ENCODE measurements around the gene EMC1.
"Not testable (repeated sequence)": the region's sequence is repeated elsewhere in the genome, so short reads cannot be mapped to it uniquely, and the experiment has no call there.

- TF ChIP-seq CTCF (IDR thresholded peaks at IDR 0.05; ENCODE audit: extremely low read depth in 1 of 2, insufficient read depth in 1 of 2, low read depth in 1 of 2, low read length in 2 of 2); POLR2A (IDR thresholded peaks at IDR 0.05; ENCODE audit: low read depth, low read length); POLR2AphosphoS5 (IDR thresholded peaks at IDR 0.05; ENCODE audit: insufficient read depth, low read depth, low read length); EZH2 (IDR thresholded peaks at IDR 0.05; ENCODE audit: borderline replicate concordance, low read depth, low read length, severe bottlenecking); MAX (IDR thresholded peaks at IDR 0.05; ENCODE audit: insufficient read depth, insufficient read length); JUN (IDR thresholded peaks at IDR 0.05; ENCODE audit: borderline replicate concordance, insufficient read depth, insufficient read length, low read depth); FOS (IDR thresholded peaks at IDR 0.05; ENCODE audit: borderline replicate concordance, insufficient read depth, low read length); GATA2 (IDR thresholded peaks at IDR 0.05; ENCODE audit: insufficient read depth, insufficient read length, low read depth, low read length); MYC (IDR thresholded peaks at IDR 0.05; ENCODE audit: low read depth, low read length): not testable (repeated sequence)
Measured at GRCh38 chr1:19231736-19232523, 19.4 kb downstream of the EMC1 start.

Data from endothelial cell of umbilical vein (primary cell).